ENCODE measurements around the gene UPB1.

- no peak for TF ChIP-seq POLR2A (IDR thresholded peaks at IDR 0.05)
- TF ChIP-seq CTCF (IDR thresholded peaks at IDR 0.05) = no peak
- TF ChIP-seq POLR2AphosphoS5 (IDR thresholded peaks at IDR 0.05) = no peak
Observed at GRCh38 chr22:24506802-24507438, 11.8 kb downstream of the UPB1 start.

Measured in breast epithelium (tissue), 3 donors.